ENCODE measurements around the gene CCDC3.

CCDC3 gene

GRCh38 chr10:12887780-12888179, 113.7 kb downstream of the CCDC3 start:
- TF ChIP-seq CTCF (IDR thresholded peaks at IDR 0.05; ENCODE audit: low read depth, low read length, poor library complexity, severe bottlenecking) (no peak), EZH2phosphoT487 (IDR thresholded peaks at IDR 0.05; ENCODE audit: borderline replicate concordance, low read length) (no peak)
- H3K4me1 ChIP-seq (ENCODE audit: control insufficient read depth, low read length), result no peaks in the 10 kb centered on the region
- no peaks in the 10 kb centered on the region for H4K20me1 ChIP-seq (ENCODE audit: control insufficient read depth, insufficient read depth, low read depth, low read length)
- H3K36me3 ChIP-seq (ENCODE audit: control insufficient read depth, low read length), result no peaks in the 10 kb centered on the region
- no peaks in the 10 kb centered on the region for H3F3A ChIP-seq (ENCODE audit: control insufficient read depth, insufficient read depth)
- H3K4me3 ChIP-seq (ENCODE audit: low read length), result no peak overlapping the region
- H3K4me2 ChIP-seq (ENCODE audit: low read length), result no peak overlapping the region
- H3K27me3 ChIP-seq (ENCODE audit: control insufficient read depth, low read length), result peaks cover 12% of the 10 kb centered on the region
- H3K79me2 ChIP-seq (ENCODE audit: control insufficient read depth, low read length), result no peaks in the 10 kb centered on the region
- H3K27ac ChIP-seq (ENCODE audit: low read depth, low read length), result no peak overlapping the region
- H3K9me2 ChIP-seq (replicated peaks; ENCODE audit: control insufficient read depth, low read length), result no peaks in the 10 kb centered on the region
- no peaks in the 10 kb centered on the region for H3K9me3 ChIP-seq (ENCODE audit: control insufficient read depth, insufficient read depth, low read length)

GRCh38 chr10:12884851-12885250, 116.7 kb downstream of the CCDC3 start:
- Histone ChIP-seq H3K4me3 (ENCODE audit: low read length) (no peak overlapping the region), H3K9me3 (ENCODE audit: control insufficient read depth, insufficient read depth, low read length) (no peaks in the 10 kb centered on the region), H3K4me2 (ENCODE audit: low read length) (no peak overlapping the region), H4K20me1 (ENCODE audit: control insufficient read depth, insufficient read depth, low read depth, low read length) (no peaks in the 10 kb centered on the region), H3K9me2 (replicated peaks; ENCODE audit: control insufficient read depth, low read length) (no peaks in the 10 kb centered on the region), H3K79me2 (ENCODE audit: control insufficient read depth, low read length) (no peaks in the 10 kb centered on the region), H3K36me3 (ENCODE audit: control insufficient read depth, low read length) (no peaks in the 10 kb centered on the region), H3K27ac (ENCODE audit: low read depth, low read length) (no peak overlapping the region), H3F3A (ENCODE audit: control insufficient read depth, insufficient read depth) (no peaks in the 10 kb centered on the region), H3K27me3 (ENCODE audit: control insufficient read depth, low read length) (no peaks in the 10 kb centered on the region; the same call in 1 of the 2 replicates), H3K4me1 (ENCODE audit: control insufficient read depth, low read length) (no peaks in the 10 kb centered on the region)
- no peak for TF ChIP-seq CTCF (IDR thresholded peaks at IDR 0.05; ENCODE audit: low read depth, low read length, poor library complexity, severe bottlenecking)
- no peak for TF ChIP-seq EZH2phosphoT487 (IDR thresholded peaks at IDR 0.05; ENCODE audit: borderline replicate concordance, low read length)

- Histone ChIP-seq H3F3A (ENCODE audit: control insufficient read depth, insufficient read depth) (no peaks in the 10 kb centered on the region), H3K27me3 (ENCODE audit: control insufficient read depth, low read length) (peaks cover 3% of the 10 kb centered on the region; the same call in 1 of the 2 replicates), H3K27ac (ENCODE audit: low read depth, low read length) (no peak overlapping the region), H3K9me3 (ENCODE audit: control insufficient read depth, insufficient read depth, low read length) (0 out of 2 replicates have a peak, but pooled peaks cover 3% of the 10 kb centered on the region), H3K4me2 (ENCODE audit: low read length) (no peak overlapping the region), H3K79me2 (ENCODE audit: control insufficient read depth, low read length) (no peaks in the 10 kb centered on the region), H3K36me3 (ENCODE audit: control insufficient read depth, low read length) (no peaks in the 10 kb centered on the region), H3K9me2 (replicated peaks; ENCODE audit: control insufficient read depth, low read length) (no peaks in the 10 kb centered on the region), H4K20me1 (ENCODE audit: control insufficient read depth, insufficient read depth, low read depth, low read length) (no peaks in the 10 kb centered on the region), H3K4me3 (ENCODE audit: low read length) (no peak overlapping the region), H3K4me1 (ENCODE audit: control insufficient read depth, low read length) (no peaks in the 10 kb centered on the region)
- TF ChIP-seq CTCF (IDR thresholded peaks at IDR 0.05; ENCODE audit: low read depth, low read length, poor library complexity, severe bottlenecking) (no peak), EZH2phosphoT487 (IDR thresholded peaks at IDR 0.05; ENCODE audit: borderline replicate concordance, low read length) (no peak)
Observed at GRCh38 chr10:12880423-12880822, 121.1 kb downstream of the CCDC3 start.

All from DOHH2 (cell line).